Vagina (tissue), 2 donors: ENCODE measurements around the gene MRPL37.

Source experiments
- CTCF ChIP-seq, 3 experiments: fragments of 450-650 bp in 2 of 3; fragments of 200-600 bp in 1 of 3; sonication (generic) in 1 of 3; IDR thresholded peaks; one replicate each; pipeline ENCODE4 v1.5.1; 2017 to 2019; ENCODE audit warnings: antibody characterized with exemption in 3 of 3, mild to moderate bottlenecking in 2 of 3, moderate library complexity in 2 of 3
- POLR2A ChIP-seq, 2 donors: fragments of 450-650 bp; IDR thresholded peaks; one replicate each; pipeline ENCODE4 v1.6.1; 2017; ENCODE audit warnings: antibody characterized with exemption in 2 of 2, mild to moderate bottlenecking in 2 of 2, moderate library complexity in 2 of 2
- POLR2AphosphoS5 ChIP-seq, 2 donors: sonication (generic); formaldehyde crosslinking; IDR thresholded peaks; one replicate each; pipeline ENCODE4 v1.9.0; 2017; ENCODE audit warnings: antibody characterized with exemption in 2 of 2, mild to moderate bottlenecking in 2 of 2, low read depth in 1 of 2; ENCODE audit not compliant: insufficient read depth in 1 of 2

DNA sequence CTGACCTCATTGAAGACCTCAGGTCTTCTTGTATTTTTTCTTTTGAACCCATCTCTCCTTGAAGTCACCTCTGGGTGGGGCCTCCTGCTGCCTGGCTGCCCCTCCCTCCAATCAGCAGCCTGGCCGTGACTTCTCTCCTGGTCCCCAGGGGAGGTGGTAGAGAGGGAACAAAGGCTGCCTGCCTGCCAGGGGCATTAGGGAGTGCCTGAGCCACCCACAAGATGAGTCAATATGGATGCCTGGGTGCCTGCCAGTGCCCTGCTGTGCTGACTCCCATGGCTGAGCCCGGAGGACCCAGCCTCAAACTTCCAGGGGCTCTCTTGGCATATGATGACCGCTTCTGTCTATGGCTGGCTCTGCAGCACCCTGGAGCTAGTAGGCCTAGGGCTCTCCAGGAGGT lies 41.9 kb upstream of the MRPL37 start:
- TF ChIP-seq CTCF (IDR thresholded peaks at IDR 0.05) (no peak), POLR2A (IDR thresholded peaks at IDR 0.05) (no peak), POLR2AphosphoS5 (IDR thresholded peaks at IDR 0.05; ENCODE audit: insufficient read depth in 1 of 2, low read depth in 1 of 2) (peak in 1 of 2 donors; percentile 23)
